Prostate gland (tissue), 2 donors: Measurements from ENCODE around the gene TMUB1. TPM values are rescaled to one million over a fixed set of nuclear protein-coding genes. Genes with fewer than 3 reads are reported as not detected.

Experiments
- DNase-seq: peaks from one replicate; pipeline ENCODE4 v3.0.0-alpha.2; 2019; ENCODE audit warnings: low spot score
- H3K27ac ChIP-seq, 2 donors: fragments of 200-600 bp; sonication (generic); 2 replicates each; pipeline ENCODE4 v1.5.1; 2017 to 2019
- H3K27me3 ChIP-seq: fragments of 200-600 bp; sonication (generic); replicated peaks from 2 replicates; pipeline ENCODE4 v1.5.1; 2019; ENCODE audit not compliant: insufficient read depth
- H3K36me3 ChIP-seq, 2 donors: fragments of 200-600 bp; sonication (generic); 1 replicate in 1 of 2; 2 replicates in 1 of 2; pipeline versions ENCODE4 v1.5.1 to v1.8.1; 2017 to 2019
- H3K4me1 ChIP-seq: fragments of 200-600 bp; sonication (generic); replicated peaks from 2 replicates; pipeline ENCODE4 v1.5.1; 2019
- H3K4me3 ChIP-seq, 2 donors: fragments of 200-600 bp; sonication (generic); 2 replicates each; pipeline ENCODE4 v1.5.1; 2017 to 2019
- H3K9me3 ChIP-seq: fragments of 200-600 bp; sonication (generic); 2 replicates; pipeline ENCODE4 v1.5.1; 2017
- CTCF ChIP-seq, 4 experiments: fragments of 200-600 bp in 2 of 4; fragments of 450-650 bp in 2 of 4; sonication (generic) in 2 of 4; IDR thresholded peaks; 1 replicate in 3 of 4; 2 replicates in 1 of 4; pipeline ENCODE4 v1.5.1; 2016 to 2019; ENCODE audit warnings: antibody characterized with exemption in 4 of 4, mild to moderate bottlenecking in 2 of 4, moderate library complexity in 2 of 4
- POLR2A ChIP-seq: fragments of 450-650 bp; IDR thresholded peaks from one replicate; pipeline ENCODE4 v1.6.1; 2016; ENCODE audit warnings: antibody characterized with exemption, mild to moderate bottlenecking
- POLR2AphosphoS5 ChIP-seq: sonication (generic); formaldehyde crosslinking; IDR thresholded peaks from one replicate; pipeline ENCODE4 v1.6.1; 2017; ENCODE audit warnings: antibody characterized with exemption
- WGBS: methylation state at CpG from one replicate; pipeline ENCODE4 v1.1.5; 2018; 5-methylcytosine and 5-hydroxymethylcytosine counted together
- intact Hi-C: fragments of 100-400 bp; cut with DNase I; formaldehyde crosslinking; loops from one replicate; pipeline ENCODE4 v1.14.2; 2022
- total RNA-seq, 2 donors: library from RNA; depleted of rRNA; stranded (reverse); fragments of >200 nt; gene quantifications; one replicate each; pipeline ENCODE4 v1.1.0, GENCODE V29; 2016

Gene TMUB1
- total RNA-seq, 2 donors from 2014 or later, result 79.8 to 99.4 TPM

- Histone ChIP-seq H3K27me3 (no peaks in the 10 kb centered on the region), H3K27ac (peak overlapping the region; percentile 65 to 70), H3K4me3 (peak overlapping the region; percentile 22 to 24), H3K36me3 (peaks cover 10 to 13% of the 10 kb centered on the region in 2 donors), H3K4me1 (peaks cover 11% of the 10 kb centered on the region), H3K9me3 (no peaks in the 10 kb centered on the region)
- intact Hi-C loops, result no loop called here
- no peak for DNase-seq
- 66% methylated on average over 27 of the region's 27 CpGs for WGBS
- TF ChIP-seq POLR2A (no peak), POLR2AphosphoS5 (no peak), CTCF (IDR thresholded peaks at IDR 0.05) (no peak)
These were observed 33.5 kb upstream of the TMUB1 start for GRCh38 chr7:151116603-151117440.

- no peaks in the 10 kb centered on the region for H3K9me3 ChIP-seq
- H3K27ac ChIP-seq, result peak overlapping the region; percentile 65 to 70
- H3K36me3 ChIP-seq, result peaks cover 7 to 13% of the 10 kb centered on the region in 2 donors
- DNase-seq, result peak; percentile 90
- H3K4me1 ChIP-seq, result peaks cover 11% of the 10 kb centered on the region
- peak; percentile 90 for TF ChIP-seq POLR2A
- TF ChIP-seq POLR2AphosphoS5, result peak; percentile 83
- no peak for TF ChIP-seq CTCF (IDR thresholded peaks at IDR 0.05)
- WGBS, result 31% methylated on average over 14 of the region's 14 CpGs
- H3K27me3 ChIP-seq, result no peaks in the 10 kb centered on the region
- H3K4me3 ChIP-seq, result peak overlapping the region; percentile 28 to 30
- intact Hi-C loops, result no loop called here
These were observed 32.6 kb upstream of the TMUB1 start for GRCh38 chr7:151115836-151116418.

GRCh38 chr7:151115121-151115835 is 32.0 kb upstream of the TMUB1 start:
- H3K27me3 ChIP-seq, result no peaks in the 10 kb centered on the region
- peak overlapping the region; percentile 28 to 30 for H3K4me3 ChIP-seq
- H3K4me1 ChIP-seq, result peaks cover 11% of the 10 kb centered on the region
- H3K36me3 ChIP-seq, result peaks cover 5 to 13% of the 10 kb centered on the region in 2 donors
- intact Hi-C loops, result no loop called here
- DNase-seq, result no peak
- TF ChIP-seq POLR2AphosphoS5 (no peak), POLR2A (no peak), CTCF (IDR thresholded peaks at IDR 0.05) (no peak)
- WGBS, result 8% methylated on average over 51 of the region's 114 CpGs
- no peaks in the 10 kb centered on the region for H3K9me3 ChIP-seq
- peak overlapping the region; percentile 61 to 70 for H3K27ac ChIP-seq

- H3K4me3 ChIP-seq, result peak overlapping the region; percentile 28 to 36
- H3K27me3 ChIP-seq, result no peaks in the 10 kb centered on the region
- intact Hi-C loops, result loop anchor here (5.0 kb wide), 3 partner anchors 52 to 217 kb away; partner anchors contain the start of gene ABCB8
- H3K9me3 ChIP-seq, result no peaks in the 10 kb centered on the region
- H3K4me1 ChIP-seq, result peaks cover 11% of the 10 kb centered on the region
- DNase-seq, result peak; percentile 56
- H3K36me3 ChIP-seq, result peaks cover 0 to 7% of the 10 kb centered on the region in 2 donors
- peak overlapping the region; percentile 74 to 76 for H3K27ac ChIP-seq
- 53% methylated on average over 28 of the region's 101 CpGs for WGBS
- TF ChIP-seq POLR2AphosphoS5 (peak; percentile 6), POLR2A (peak; percentile 33), CTCF (IDR thresholded peaks at IDR 0.05) (no peak)
These were observed 31.1 kb upstream of the TMUB1 start for GRCh38 chr7:151114151-151115090.
